Type B pancreatic cell (in vitro differentiated cells): ENCODE results near the gene NLRP6. TPM values are rescaled to one million over a fixed set of nuclear protein-coding genes. Genes with fewer than 3 reads are reported as not detected.

Experiments
- DNase-seq: peaks from one replicate; pipeline ENCODE4 v3.0.0; 2021; ENCODE audit warnings: mixed read lengths; ENCODE audit not compliant: unreplicated experiment; ENCODE audit errors: extremely low spot score
- H3K27ac Mint-ChIP-seq: 2 replicates; pipeline ENCODE4 v1.8.0; 2021; ENCODE audit warnings: mild to moderate bottlenecking, mixed read lengths
- H3K27me3 Mint-ChIP-seq: 2 replicates; pipeline ENCODE4 v1.8.0; 2021; ENCODE audit warnings: mixed read lengths
- H3K36me3 Mint-ChIP-seq: 2 replicates; pipeline ENCODE4 v1.8.0; 2021; ENCODE audit warnings: mixed read lengths
- H3K4me1 Mint-ChIP-seq: one replicate; pipeline ENCODE4 v1.8.0; 2021; ENCODE audit warnings: mixed read lengths; ENCODE audit not compliant: unreplicated experiment
- H3K4me3 Mint-ChIP-seq: 2 replicates; pipeline ENCODE4 v1.8.0; 2021; ENCODE audit warnings: mild to moderate bottlenecking, mixed read lengths
- H3K9me3 Mint-ChIP-seq: 2 replicates; pipeline ENCODE4 v1.8.0; 2021; ENCODE audit warnings: mixed read lengths
- CTCF ChIP-seq: fragments of 200-600 bp; sonication (generic); conservative IDR thresholded peaks from 2 replicates; pipeline ENCODE4 v1.5.0; 2021; ENCODE audit warnings: antibody characterized with exemption, mild to moderate bottlenecking
- total RNA-seq: library from RNA; stranded (reverse); gene quantifications from 2 replicates; pipeline ENCODE4 v1.2.1, GENCODE V29; 2021; ENCODE audit warnings: low replicate concordance

NLRP6 gene
- total RNA-seq, 1 donor from 2014 or later: not detected

- no peak for DNase-seq
- H3K9me3 Mint-ChIP-seq: no peaks in the 10 kb centered on the region
- no peak overlapping the region for H3K27ac Mint-ChIP-seq
- no peaks in the 10 kb centered on the region for H3K27me3 Mint-ChIP-seq
- no peaks in the 10 kb centered on the region for H3K4me1 Mint-ChIP-seq
- no peak overlapping the region for H3K4me3 Mint-ChIP-seq
- TF ChIP-seq CTCF: no peak
- H3K36me3 Mint-ChIP-seq: peaks cover 9% of the 10 kb centered on the region
These were observed 24.9 kb upstream of the NLRP6 start for GRCh38 chr11:253160-253885.

GRCh38 chr11:253886-254270, 24.3 kb upstream of the NLRP6 start:
- no peak overlapping the region for H3K4me3 Mint-ChIP-seq
- H3K4me1 Mint-ChIP-seq: no peaks in the 10 kb centered on the region
- no peak overlapping the region for H3K27ac Mint-ChIP-seq
- H3K27me3 Mint-ChIP-seq: no peaks in the 10 kb centered on the region
- H3K9me3 Mint-ChIP-seq: no peaks in the 10 kb centered on the region
- no peak for DNase-seq
- H3K36me3 Mint-ChIP-seq: peaks cover 9% of the 10 kb centered on the region
- no peak for TF ChIP-seq CTCF

- no peak overlapping the region for H3K4me3 Mint-ChIP-seq
- peaks cover 5% of the 10 kb centered on the region for H3K36me3 Mint-ChIP-seq
- no peaks in the 10 kb centered on the region for H3K4me1 Mint-ChIP-seq
- no peak for TF ChIP-seq CTCF
- H3K9me3 Mint-ChIP-seq: no peaks in the 10 kb centered on the region
- DNase-seq: no peak
- no peaks in the 10 kb centered on the region for H3K27me3 Mint-ChIP-seq
- no peak overlapping the region for H3K27ac Mint-ChIP-seq
These were observed 23.0 kb upstream of the NLRP6 start for GRCh38 chr11:255176-255575.

- peaks cover 5% of the 10 kb centered on the region for H3K36me3 Mint-ChIP-seq
- H3K27ac Mint-ChIP-seq: no peak overlapping the region
- H3K4me3 Mint-ChIP-seq: no peak overlapping the region
- no peak for TF ChIP-seq CTCF
- DNase-seq: no peak
- H3K27me3 Mint-ChIP-seq: no peaks in the 10 kb centered on the region
- H3K4me1 Mint-ChIP-seq: no peaks in the 10 kb centered on the region
- no peaks in the 10 kb centered on the region for H3K9me3 Mint-ChIP-seq
These were observed 22.4 kb upstream of the NLRP6 start for GRCh38 chr11:255816-256215.

GRCh38 chr11:256952-257737, 21.1 kb upstream of the NLRP6 start:
- TF ChIP-seq CTCF: no peak
- Mint-ChIP-seq H3K4me1 (no peaks in the 10 kb centered on the region), H3K4me3 (no peak overlapping the region), H3K36me3 (no peaks in the 10 kb centered on the region), H3K9me3 (peaks cover 2% of the 10 kb centered on the region), H3K27ac (no peak overlapping the region), H3K27me3 (no peaks in the 10 kb centered on the region)
- DNase-seq: no peak
